ENCODE results near the gene TRIO. TPM values are rescaled to one million over a fixed set of nuclear protein-coding genes. Genes with fewer than 3 reads are reported as not detected.

The TRIO gene
- total and polyA plus RNA-seq, 10 of the 15 experiments (the other 5 are each of a cell fraction or from before 2014, with no cell fraction given), result 5.1 to 96.4 (median 44.6) TPM

- TF ChIP-seq CHD1 (IDR thresholded peaks at IDR 0.05; ENCODE audit: low read depth, low read length) (no peak), NFIC (IDR thresholded peaks at IDR 0.05; ENCODE audit: low read depth, low read length) (peak; percentile 88), POLR2AphosphoS2 (IDR thresholded peaks at IDR 0.05; ENCODE audit: low read depth, low read length) (no peak), GATAD2B (conservative IDR thresholded peaks at IDR 0.05; ENCODE audit: low read depth) (peak; percentile 33; the same call in 1 of the 2 replicates), SMARCA5 (IDR thresholded peaks at IDR 0.05) (0 out of 2 replicates have a peak, but pooled peaks have one; percentile 13), LARP7 (IDR thresholded peaks at IDR 0.05) (peak; percentile 2; the same call in 1 of the 2 replicates), MEF2A (IDR thresholded peaks at IDR 0.05; ENCODE audit: insufficient read depth, low read depth, low read length) (peak; percentile 89), PKNOX1 (IDR thresholded peaks at IDR 0.05) (peak; percentile 42; the same call in 1 of the 2 replicates), NR2F1 (conservative IDR thresholded peaks at IDR 0.05) (peak; percentile 72), NBN (IDR thresholded peaks at IDR 0.05) (peak; percentile 84), TBL1XR1 (IDR thresholded peaks at IDR 0.05; ENCODE audit: low read depth, low read length) (peak; percentile 52), MXI1 (IDR thresholded peaks at IDR 0.05; ENCODE audit: low read depth, low read length) (peak; percentile 80), BCL11A (IDR thresholded peaks at IDR 0.05; ENCODE audit: low read depth, low read length) (peak; percentile 75), MYB (IDR thresholded peaks at IDR 0.05; ENCODE audit: borderline replicate concordance, low read depth, low read length) (0 out of 2 replicates have a peak, but pooled peaks have one; percentile 30), ZNF687 (IDR thresholded peaks at IDR 0.05) (peak; percentile 82), TCF12 (IDR thresholded peaks at IDR 0.05; ENCODE audit: low read depth, low read length) (no peak), SKIL (IDR thresholded peaks at IDR 0.05; ENCODE audit: low read depth, poor library complexity, severe bottlenecking) (peak; percentile 92), ZSCAN29 (IDR thresholded peaks at IDR 0.05) (0 out of 2 replicates have a peak, but pooled peaks have one; percentile 15), ZNF592 (IDR thresholded peaks at IDR 0.05) (peak; percentile 58; the same call in 1 of the 2 replicates)
These were observed 143.7 kb downstream of the TRIO start (continued) for GRCh38 chr5:14286574-14287421.
